Sigmoid colon (tissue), 4 donors: ENCODE measurements around the gene NDUFS2.

Source experiments
- CTCF ChIP-seq, 4 experiments: fragments of 450-650 bp in 3 of 4; fragments of 200-600 bp in 1 of 4; IDR thresholded peaks; one replicate each; pipeline ENCODE4 v1.5.1; 2016 to 2019; ENCODE audit warnings: antibody characterized with exemption in 4 of 4, mild to moderate bottlenecking in 3 of 4, moderate library complexity in 2 of 4
- EP300 ChIP-seq, 4 donors: sonication (generic); formaldehyde crosslinking; IDR thresholded peaks; one replicate each; pipeline ENCODE4 v1.6.1; 2017; ENCODE audit warnings: antibody characterized with exemption in 4 of 4
- POLR2A ChIP-seq, 2 donors: fragments of 450-650 bp; IDR thresholded peaks; one replicate each; pipeline ENCODE4 v1.6.1; 2016; ENCODE audit warnings: antibody characterized with exemption in 2 of 2, mild to moderate bottlenecking in 2 of 2, moderate library complexity in 2 of 2
- POLR2AphosphoS5 ChIP-seq, 4 donors: sonication (generic); formaldehyde crosslinking; IDR thresholded peaks; one replicate each; pipeline ENCODE4 v1.6.1; 2017; ENCODE audit warnings: antibody characterized with exemption in 4 of 4

GRCh38 chr1:161176468-161177111, 25.6 kb upstream of the NDUFS2 start:
- TF ChIP-seq CTCF (IDR thresholded peaks at IDR 0.05) (no peak), POLR2A (IDR thresholded peaks at IDR 0.05) (no peak), POLR2AphosphoS5 (IDR thresholded peaks at IDR 0.05) (no peak), EP300 (IDR thresholded peaks at IDR 0.05) (no peak)
